GM23338 (cell line): ENCODE results near the gene PIK3C3. TPM values are rescaled to one million over a fixed set of nuclear protein-coding genes. Genes with fewer than 3 reads are reported as not detected.

Experiments used
- ATAC-seq: fragments of 200-7000 bp; cut with Tn5 transposase; 3 replicates; pipeline ENCODE4 v1.9.1; 2020
- DNase-seq: peaks from one replicate; pipeline ENCODE4 v3.0.0-alpha.2; 2015; ENCODE audit warnings: low spot score
- H2AFZ ChIP-seq: fragments of 200-600 bp; sonication (generic); 2 replicates; pipeline ENCODE4 v1.8.0; 2016; ENCODE audit warnings: antibody characterized with exemption, mild to moderate bottlenecking, moderate library complexity
- H3F3A ChIP-seq: fragments of 200-600 bp; sonication (generic); replicated peaks from 2 replicates; pipeline ENCODE4 v1.8.0; 2017; ENCODE audit warnings: antibody characterized with exemption, mixed run types, low read depth
- H3K27ac ChIP-seq: fragments of 200-600 bp; sonication (generic); 2 replicates; pipeline ENCODE4 v1.6.1; 2016; ENCODE audit warnings: low read depth
- H3K27me3 ChIP-seq: fragments of 200-600 bp; sonication (generic); 2 replicates; pipeline ENCODE4 v1.8.0; 2016; ENCODE audit warnings: mild to moderate bottlenecking, mixed run types, moderate library complexity; ENCODE audit not compliant: insufficient read depth
- H3K36me3 ChIP-seq: fragments of 200-600 bp; sonication (generic); 2 replicates; pipeline ENCODE4 v1.8.0; 2016; ENCODE audit warnings: mild to moderate bottlenecking; ENCODE audit not compliant: insufficient read depth
- H3K4me1 ChIP-seq: fragments of 200-600 bp; sonication (generic); 2 replicates; pipeline ENCODE4 v1.8.0; 2016; ENCODE audit warnings: mild to moderate bottlenecking, moderate library complexity; ENCODE audit not compliant: insufficient read depth
- H3K4me2 ChIP-seq: fragments of 200-600 bp; sonication (generic); 2 replicates; pipeline ENCODE4 v1.7.1; 2017; ENCODE audit warnings: mixed run types
- H3K4me3 ChIP-seq: fragments of 200-600 bp; sonication (generic); 2 replicates; pipeline ENCODE4 v1.6.1; 2016; ENCODE audit warnings: mixed run types
- H3K79me2 ChIP-seq: fragments of 200-600 bp; sonication (generic); replicated peaks from 2 replicates; pipeline ENCODE4 v1.8.0; 2017; ENCODE audit warnings: mild to moderate bottlenecking; ENCODE audit not compliant: insufficient read depth
- H3K9me2 ChIP-seq: fragments of 200-600 bp; sonication (generic); 2 replicates; pipeline ENCODE4 v1.8.0; 2017; ENCODE audit not compliant: insufficient read depth
- H4K20me1 ChIP-seq: fragments of 200-600 bp; sonication (generic); replicated peaks from 2 replicates; pipeline ENCODE4 v1.8.0; 2017; ENCODE audit warnings: mild to moderate bottlenecking; ENCODE audit not compliant: insufficient read depth
- H3K27ac Mint-ChIP-seq: 2 replicates; pipeline ENCODE4 v1.8.0; 2020; ENCODE audit warnings: inconsistent platforms, mild to moderate bottlenecking, moderate library complexity, mixed read lengths
- H3K27me3 Mint-ChIP-seq: 3 replicates; pipeline ENCODE4 v1.8.0; 2022; ENCODE audit warnings: low read depth, mild to moderate bottlenecking, moderate library complexity, mixed read lengths, inconsistent platforms; ENCODE audit not compliant: insufficient read depth, poor library complexity
- H3K36me3 Mint-ChIP-seq: 3 replicates; pipeline ENCODE4 v1.8.0; 2021; ENCODE audit warnings: low read depth, mild to moderate bottlenecking, inconsistent platforms, moderate library complexity, mixed read lengths
- H3K4me1 Mint-ChIP-seq: 3 replicates; pipeline ENCODE4 v1.8.0; 2020; ENCODE audit warnings: mild to moderate bottlenecking, inconsistent platforms, mixed read lengths
- H3K4me3 Mint-ChIP-seq: 3 replicates; pipeline ENCODE4 v1.8.0; 2021; ENCODE audit warnings: moderate library complexity, mild to moderate bottlenecking, inconsistent platforms, mixed read lengths
- H3K9me3 Mint-ChIP-seq: 3 replicates; pipeline ENCODE4 v1.8.0; 2020; ENCODE audit warnings: moderate library complexity, mild to moderate bottlenecking, inconsistent platforms, mixed read lengths
- CREB1 ChIP-seq: fragments of 250-450 bp; sonication (Bioruptor Pico); IDR thresholded peaks from 2 replicates; pipeline ENCODE4 v1.5.0; 2020; ENCODE audit warnings: low read depth, mild to moderate bottlenecking, moderate library complexity
- CTCF ChIP-seq, 2 experiments: fragments of 200-600 bp in 1 of 2; sonication (generic) in 1 of 2; conservative IDR thresholded peaks; 2 replicates each; pipeline versions ENCODE4 v1.5.1 to v1.6.1; 2016 to 2017; ENCODE audit warnings: antibody characterized with exemption in 2 of 2, low read depth in 2 of 2, mild to moderate bottlenecking in 2 of 2, moderate library complexity in 1 of 2
- ETS1 ChIP-seq: IDR thresholded peaks from 2 replicates; pipeline ENCODE4 v1.6.1; 2016; ENCODE audit warnings: antibody characterized with exemption
- EZH2 ChIP-seq: fragments of 200-600 bp; sonication (generic); IDR thresholded peaks from one replicate; pipeline ENCODE4 v1.8.0; 2017; ENCODE audit warnings: antibody characterized with exemption, mild to moderate bottlenecking, low read depth; ENCODE audit not compliant: unreplicated experiment
- EZH2phosphoT487 ChIP-seq: fragments of 200-600 bp; sonication (generic); IDR thresholded peaks from one replicate; pipeline ENCODE4 v1.8.1; 2018; ENCODE audit warnings: antibody characterized with exemption; ENCODE audit not compliant: unreplicated experiment
- JUNB ChIP-seq: IDR thresholded peaks from one replicate; pipeline ENCODE4 v1.6.1; 2016; ENCODE audit warnings: antibody characterized with exemption; ENCODE audit not compliant: unreplicated experiment
- NANOG ChIP-seq: IDR thresholded peaks from 2 replicates; pipeline ENCODE4 v1.6.1; 2016; ENCODE audit warnings: antibody characterized with exemption, borderline replicate concordance
- POLR2AphosphoS5 ChIP-seq: IDR thresholded peaks from 2 replicates; pipeline ENCODE4 v1.6.1; 2016; ENCODE audit warnings: antibody characterized with exemption, low read depth
- REST ChIP-seq: IDR thresholded peaks from one replicate; pipeline ENCODE4 v1.6.1; 2018; ENCODE audit warnings: antibody characterized with exemption; ENCODE audit not compliant: unreplicated experiment
- STAT1 ChIP-seq: IDR thresholded peaks from one replicate; pipeline ENCODE4 v1.6.1; 2016; ENCODE audit warnings: antibody characterized with exemption; ENCODE audit not compliant: unreplicated experiment
- ZNF114 ChIP-seq: fragments of 250-450 bp; sonication (Bioruptor Pico); IDR thresholded peaks from 2 replicates; pipeline ENCODE4 v1.5.0; 2020; ENCODE audit warnings: mild to moderate bottlenecking, moderate library complexity
- ZNF331 ChIP-seq: fragments of 250-450 bp; sonication (Bioruptor Pico); IDR thresholded peaks from 2 replicates; pipeline ENCODE4 v1.5.0; 2020; ENCODE audit warnings: low read depth, mild to moderate bottlenecking, moderate library complexity
- ZNF462 ChIP-seq: fragments of 250-450 bp; sonication (Bioruptor Pico); IDR thresholded peaks from 2 replicates; pipeline ENCODE4 v1.5.0; 2020; ENCODE audit warnings: mild to moderate bottlenecking, moderate library complexity
- long read RNA-seq: library from polyadenylated mRNA; unstranded; transcript quantifications from one replicate; pipeline ENCODE4 v2.0.0, GENCODE V29; 2020; ENCODE audit not compliant: unreplicated experiment
- polyA plus RNA-seq: library from polyadenylated mRNA; unstranded; fragments of >200 nt; fragmentation: Nextera tagmentation; extraction: Ambion mirVana; gene quantifications from 2 replicates; pipeline ENCODE4 v1.2.1, GENCODE V29; 2016
- total RNA-seq: library from RNA; depleted of rRNA; stranded (reverse); fragments of >200 nt; shearing (Covaris generic); gene quantifications from 2 replicates; pipeline ENCODE4 v1.2.3, GENCODE V29; 2014; rRNA removed

PIK3C3 gene
- 35.4 and 39.5 TPM in 2 replicates for total RNA-seq
- 24.1 and 25.9 TPM in 2 replicates for polyA plus RNA-seq
- long read RNA-seq, full-length matches to known transcripts = 3 of 8 reads
- long read RNA-seq, partial matches to known transcripts = 2 of 8 reads
- long read RNA-seq, other reads (novel, unspliced or antisense) = 3 of 8 reads

- no peaks in the 10 kb centered on the region for H3K27me3 ChIP-seq
- H3K36me3 ChIP-seq = no peaks in the 10 kb centered on the region; the same call in 1 of the 2 replicates
- no peaks in the 10 kb centered on the region for H4K20me1 ChIP-seq
- H3K9me2 ChIP-seq = no peaks in the 10 kb centered on the region; the same call in 1 of the 2 replicates
- peak; percentile 74 for TF ChIP-seq ETS1
- TF ChIP-seq ZNF462 (CRISPR knock-in tag) = no peak
- no peak for TF ChIP-seq NANOG
- peak; percentile 66; the same call in 1 of the 2 replicates for TF ChIP-seq POLR2AphosphoS5
- TF ChIP-seq REST = no peak
- no peak for TF ChIP-seq EZH2phosphoT487
- peak; percentile 74 for TF ChIP-seq CREB1 (CRISPR knock-in tag)
- TF ChIP-seq EZH2 = no peak
- no peak for TF ChIP-seq JUNB
- no peak for TF ChIP-seq STAT1
- no peak for TF ChIP-seq CTCF (conservative IDR thresholded peaks at IDR 0.05; ENCODE audit: low read depth in 2 of 2)
- TF ChIP-seq ZNF114 (CRISPR knock-in tag) = no peak
- TF ChIP-seq ZNF331 (CRISPR knock-in tag) = no peak
- Mint-ChIP-seq H3K27ac (peak within 1 kb of the TSS; percentile 99), H3K4me1 (peaks cover 6% of the 10 kb centered on the region; the same call in 2 of the 3 replicates), H3K4me3 (peak within 1 kb of the TSS; percentile 100), H3K27me3 (peaks cover 4% of the 10 kb centered on the region), H3K9me3 (no peaks in the 10 kb centered on the region), H3K36me3 (peaks cover 7% of the 10 kb centered on the region; the same call in 2 of the 3 replicates)
- peak; percentile 96 for DNase-seq
- H3K27ac ChIP-seq = peak within 1 kb of the TSS; percentile 51; the same call in 1 of the 2 replicates
- H3K4me3 ChIP-seq = peak within 1 kb of the TSS; percentile 71
- H2AFZ ChIP-seq = peak within 1 kb of the TSS; percentile 48
- peaks cover 46% of the 10 kb centered on the region for H3K79me2 ChIP-seq
- H3K4me1 ChIP-seq = no peaks in the 10 kb centered on the region
- peak; percentile 98 for ATAC-seq
- H3F3A ChIP-seq = no peaks in the 10 kb centered on the region
- peak within 1 kb of the TSS; percentile 84 for H3K4me2 ChIP-seq
These were observed at the start of gene PIK3C3 for GRCh38 chr18:41954827-41955613. TSS of gene PIK3C3 (plus strand) at chr18:41955234. CDS start at chr18:41955292, 58 bp downstream.
